ENCODE results near the gene GPC3. TPM values are rescaled to one million over a fixed set of nuclear protein-coding genes. Genes with fewer than 3 reads are reported as not detected.
A peak's percentile ranks its signal among the peaks of the same experiment; 100 is the strongest.

The GPC3 gene
- total RNA-seq, 2 donors from 2014 or later, result 2.7 to 5.2 TPM

DNA sequence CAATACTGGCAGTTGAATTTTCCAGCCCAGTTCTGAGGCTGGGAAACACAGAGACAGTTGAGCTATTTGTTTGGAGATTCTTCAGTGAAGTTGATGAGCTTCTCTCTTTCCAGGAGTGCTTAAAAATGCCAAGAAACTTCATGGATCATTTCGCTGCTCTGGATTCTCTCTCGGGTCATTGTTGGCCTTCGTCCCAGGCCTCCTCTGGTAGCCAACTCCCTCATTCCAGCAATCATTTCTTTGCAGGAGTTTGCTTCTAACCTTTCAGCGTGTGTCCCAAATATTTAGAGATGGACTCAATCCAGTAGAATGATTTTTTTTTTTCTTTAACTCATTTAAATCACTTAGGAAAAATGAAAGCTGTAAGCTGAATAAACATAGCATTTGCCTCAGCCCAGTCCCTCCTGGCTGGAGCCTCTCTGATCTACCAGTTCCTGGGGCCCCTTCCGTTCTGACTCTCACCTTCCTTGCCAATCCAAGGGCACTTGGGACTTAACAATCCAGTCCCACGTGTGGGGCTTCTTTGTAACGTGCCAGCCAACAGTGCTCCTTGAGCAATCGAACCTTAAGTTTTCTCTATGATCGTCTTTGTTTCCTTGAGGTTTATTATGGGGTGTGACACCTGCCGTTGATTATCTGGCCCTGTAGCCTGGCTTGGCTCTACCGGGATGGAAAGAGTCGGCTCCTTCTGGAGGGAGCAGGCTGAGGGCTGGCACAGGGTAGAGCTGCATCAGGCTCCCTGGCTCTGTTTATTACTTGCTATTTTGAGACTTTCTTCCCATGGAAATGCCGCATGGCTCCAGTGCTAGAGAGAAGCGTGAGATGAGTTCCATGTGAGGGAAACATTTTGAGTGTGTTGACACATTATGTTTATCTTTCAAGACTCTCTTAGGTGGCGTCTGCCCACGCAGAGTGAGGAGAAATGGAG lies 489.7 kb downstream of the GPC3 start:
- H3K27me3 ChIP-seq (replicated peaks; ENCODE audit: insufficient read depth), result no peaks in the 10 kb centered on the region
- H3K27ac ChIP-seq, result no peak overlapping the region
- TF ChIP-seq POLR2A (IDR thresholded peaks at IDR 0.05) (no peak), POLR2AphosphoS5 (IDR thresholded peaks at IDR 0.05) (no peak)
- TF ChIP-seq, protein P1, sequence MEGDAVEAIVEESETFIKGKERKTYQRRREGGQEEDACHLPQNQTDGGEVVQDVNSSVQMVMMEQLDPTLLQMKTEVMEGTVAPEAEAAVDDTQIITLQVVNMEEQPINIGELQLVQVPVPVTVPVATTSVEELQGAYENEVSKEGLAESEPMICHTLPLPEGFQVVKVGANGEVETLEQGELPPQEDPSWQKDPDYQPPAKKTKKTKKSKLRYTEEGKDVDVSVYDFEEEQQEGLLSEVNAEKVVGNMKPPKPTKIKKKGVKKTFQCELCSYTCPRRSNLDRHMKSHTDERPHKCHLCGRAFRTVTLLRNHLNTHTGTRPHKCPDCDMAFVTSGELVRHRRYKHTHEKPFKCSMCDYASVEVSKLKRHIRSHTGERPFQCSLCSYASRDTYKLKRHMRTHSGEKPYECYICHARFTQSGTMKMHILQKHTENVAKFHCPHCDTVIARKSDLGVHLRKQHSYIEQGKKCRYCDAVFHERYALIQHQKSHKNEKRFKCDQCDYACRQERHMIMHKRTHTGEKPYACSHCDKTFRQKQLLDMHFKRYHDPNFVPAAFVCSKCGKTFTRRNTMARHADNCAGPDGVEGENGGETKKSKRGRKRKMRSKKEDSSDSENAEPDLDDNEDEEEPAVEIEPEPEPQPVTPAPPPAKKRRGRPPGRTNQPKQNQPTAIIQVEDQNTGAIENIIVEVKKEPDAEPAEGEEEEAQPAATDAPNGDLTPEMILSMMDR (IDR thresholded peaks at IDR 0.05), result no peak
- no peaks in the 10 kb centered on the region for H3K36me3 ChIP-seq
- no peaks in the 10 kb centered on the region for H3K4me1 ChIP-seq (replicated peaks)
- intact Hi-C loops (cut with DNase I), result loop anchor here (10.0 kb wide), 1 partner anchor 81 kb away; the partner anchor contains the start of gene GPC4
- no peaks in the 10 kb centered on the region for H3K9me3 ChIP-seq
- peak; percentile 4 for DNase-seq (ENCODE audit: low spot score)
- no peak overlapping the region for H3K4me3 ChIP-seq
- 15% methylated on average over 13 of the region's 16 CpGs for WGBS

DNA sequence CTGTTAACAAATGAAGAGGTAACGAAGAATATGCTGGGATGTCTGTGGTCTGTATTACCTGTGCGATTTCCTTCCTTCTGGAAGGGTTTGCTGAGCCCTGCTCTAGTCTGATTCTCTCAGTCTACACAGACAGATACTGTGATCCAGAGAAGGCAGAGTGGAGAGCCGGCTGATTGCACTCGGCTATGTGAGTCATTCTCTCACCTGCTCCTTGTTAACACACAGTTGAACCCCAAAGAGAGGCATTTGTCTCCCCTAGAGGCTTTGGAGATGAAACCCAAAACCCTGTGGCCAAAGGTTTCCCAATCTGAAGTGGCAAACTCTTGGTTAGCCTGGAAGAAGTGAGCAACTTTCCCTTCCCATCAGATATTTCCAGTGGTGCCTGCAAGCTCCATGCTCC lies 492.0 kb downstream of the GPC3 start:
- H3K27me3 ChIP-seq (replicated peaks; ENCODE audit: insufficient read depth), result no peaks in the 10 kb centered on the region
- DNase-seq (ENCODE audit: low spot score), result no peak
- WGBS, result 72% methylated on average over 4 of the region's 4 CpGs
- TF ChIP-seq POLR2AphosphoS5 (IDR thresholded peaks at IDR 0.05) (no peak), POLR2A (IDR thresholded peaks at IDR 0.05) (no peak)
- TF ChIP-seq, protein P1 (IDR thresholded peaks at IDR 0.05), result no peak
- intact Hi-C loops (cut with DNase I), result loop anchor here (10.0 kb wide), 1 partner anchor 79 kb away; the partner anchor contains the start of gene GPC4
- no peaks in the 10 kb centered on the region for H3K4me1 ChIP-seq (replicated peaks)
- H3K4me3 ChIP-seq, result no peak overlapping the region
- H3K36me3 ChIP-seq, result no peaks in the 10 kb centered on the region
- H3K9me3 ChIP-seq, result no peaks in the 10 kb centered on the region
- H3K27ac ChIP-seq, result no peak overlapping the region

DNA sequence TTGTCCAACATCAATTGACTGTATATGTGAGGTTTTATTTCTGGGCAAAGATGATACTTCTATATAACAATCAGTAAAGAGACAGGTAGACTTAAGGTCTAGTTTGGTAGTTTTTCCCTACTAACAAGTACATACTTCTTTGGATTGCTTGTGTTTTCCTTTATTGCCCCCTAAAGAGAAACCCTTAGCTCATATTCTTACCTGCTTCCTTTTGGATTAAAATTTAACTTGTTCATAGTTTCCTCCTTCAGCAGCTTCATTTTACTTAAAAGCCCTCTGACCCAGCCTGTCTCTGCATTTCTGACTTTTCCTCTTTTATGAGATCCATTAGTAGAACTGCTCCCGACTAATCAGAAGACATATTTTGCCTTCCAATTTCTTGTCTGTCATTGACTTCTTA lies 494.4 kb downstream of the GPC3 start:
- WGBS, result 40% methylated on average over 1 of the region's 1 CpG
- Histone ChIP-seq H3K9me3 (no peaks in the 10 kb centered on the region), H3K4me1 (replicated peaks) (no peaks in the 10 kb centered on the region), H3K27ac (no peak overlapping the region), H3K27me3 (replicated peaks; ENCODE audit: insufficient read depth) (no peaks in the 10 kb centered on the region), H3K36me3 (no peaks in the 10 kb centered on the region), H3K4me3 (no peak overlapping the region)
- no peak for DNase-seq (ENCODE audit: low spot score)
- TF ChIP-seq, protein P1 (IDR thresholded peaks at IDR 0.05), result no peak
- no peak for TF ChIP-seq POLR2AphosphoS5 (IDR thresholded peaks at IDR 0.05)
- intact Hi-C loops (cut with DNase I), result loop anchor here (10.0 kb wide), 1 partner anchor 76 kb away; the partner anchor contains the start of gene GPC4

Small RNAs within 50 kb of the gene (small RNA-seq; reads per million reads assigned to genes)
- 0 reads per million in 2 donors for gene RNU6-203P
